OCI-LY3 (cell line): Measurements from ENCODE around the gene COLEC11.

ENCODE experiments used
- H2AFZ ChIP-seq: fragments of 200-600, 300-600 bp; shearing (Covaris generic); 2 replicates; pipeline ENCODE4 v1.6.0; 2014; ENCODE audit warnings: antibody characterized with exemption, low read depth, low read length
- H3K27ac ChIP-seq: fragments of 200-600, 300-600 bp; sonication (generic); 2 replicates; pipeline ENCODE4 v1.5.1; 2014; ENCODE audit warnings: mild to moderate bottlenecking, low read length, moderate library complexity, mixed read lengths
- H3K27me3 ChIP-seq: fragments of 200-600, 300-600 bp; sonication (generic); 2 replicates; pipeline ENCODE4 v1.6.1; 2014; ENCODE audit warnings: low read depth, low read length, mixed read lengths
- H3K36me3 ChIP-seq: fragments of 200-600, 300-600 bp; sonication (generic); replicated peaks from 2 replicates; pipeline ENCODE3; 2014; ENCODE audit warnings: low read depth, low read length, mixed read lengths
- H3K4me1 ChIP-seq: fragments of 300-600, 200-600 bp; sonication (generic); 2 replicates; pipeline ENCODE4 v1.6.1; 2014; ENCODE audit warnings: low read length, mixed read lengths
- H3K4me2 ChIP-seq: fragments of 200-600, 300-600 bp; sonication (generic); 2 replicates; pipeline ENCODE4 v1.6.1; 2014; ENCODE audit warnings: low read length, mixed read lengths
- H3K4me3 ChIP-seq: fragments of 300-600, 200-600 bp; sonication (generic); 2 replicates; pipeline ENCODE4 v1.5.1; 2014; ENCODE audit warnings: antibody characterized with exemption, mild to moderate bottlenecking, low read length, moderate library complexity
- H3K79me2 ChIP-seq: fragments of 300-600, 200-600 bp; shearing (Covaris generic); 2 replicates; pipeline ENCODE4 v1.6.1; 2014; ENCODE audit warnings: mild to moderate bottlenecking, low read length, mixed read lengths
- H3K9ac ChIP-seq: fragments of 300-600, 200-600 bp; shearing (Covaris generic); 2 replicates; pipeline ENCODE4 v1.6.0; 2014; ENCODE audit warnings: mild to moderate bottlenecking, low read length, moderate library complexity
- H3K9me3 ChIP-seq: fragments of 200-600, 300-600 bp; shearing (Covaris generic); 2 replicates; pipeline ENCODE4 v1.6.1; 2014; ENCODE audit warnings: low read length, mixed read lengths; ENCODE audit not compliant: insufficient read depth
- H4K20me1 ChIP-seq: fragments of 200-600, 300-600 bp; sonication (generic); 2 replicates; pipeline ENCODE4 v1.6.1; 2016; ENCODE audit warnings: low read length, mixed read lengths; ENCODE audit not compliant: insufficient read depth
- EZH2phosphoT487 ChIP-seq: fragments of 200-600 bp; shearing (Covaris generic); IDR thresholded peaks from 2 replicates; pipeline ENCODE4 v1.6.1; 2018; ENCODE audit warnings: antibody characterized with exemption, mixed run types, low read depth
- TF ChIP-seq, protein P1 (sequence below): fragments of 200-600, 300-600 bp; sonication (generic); IDR thresholded peaks from 2 replicates; pipeline ENCODE4 v1.5.1; 2014; ENCODE audit warnings: antibody characterized with exemption, low read length, low read depth

The COLEC11 gene

DNA sequence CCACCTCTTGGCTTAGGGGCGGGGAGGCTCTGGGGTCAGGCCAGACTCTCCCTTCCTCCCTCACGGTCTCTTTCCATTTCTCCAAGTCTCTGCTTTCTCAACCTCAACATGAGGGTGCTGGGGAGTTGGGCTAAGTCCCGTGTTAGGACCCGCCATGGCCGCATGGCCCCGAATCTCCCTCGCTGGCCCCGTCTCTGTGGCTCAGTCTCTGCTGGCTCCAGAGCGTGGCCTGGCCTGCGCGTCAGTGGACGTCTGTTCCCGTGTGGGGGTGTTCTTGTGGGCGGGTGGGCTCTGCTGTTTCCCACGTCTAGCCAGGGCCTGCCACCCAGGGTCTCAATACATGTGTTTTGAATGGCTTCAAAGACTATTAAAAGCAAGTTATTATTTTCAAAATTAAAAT, 75.5 kb downstream of the COLEC11 start:
- no peaks in the 10 kb centered on the region for H3K9me3 ChIP-seq
- H3K27ac ChIP-seq: no peak overlapping the region
- no peaks in the 10 kb centered on the region for H3K27me3 ChIP-seq
- H2AFZ ChIP-seq: no peak overlapping the region
- H3K4me1 ChIP-seq: peaks cover 13% of the 10 kb centered on the region
- no peaks in the 10 kb centered on the region for H3K36me3 ChIP-seq
- H4K20me1 ChIP-seq: no peaks in the 10 kb centered on the region
- TF ChIP-seq, protein P1, sequence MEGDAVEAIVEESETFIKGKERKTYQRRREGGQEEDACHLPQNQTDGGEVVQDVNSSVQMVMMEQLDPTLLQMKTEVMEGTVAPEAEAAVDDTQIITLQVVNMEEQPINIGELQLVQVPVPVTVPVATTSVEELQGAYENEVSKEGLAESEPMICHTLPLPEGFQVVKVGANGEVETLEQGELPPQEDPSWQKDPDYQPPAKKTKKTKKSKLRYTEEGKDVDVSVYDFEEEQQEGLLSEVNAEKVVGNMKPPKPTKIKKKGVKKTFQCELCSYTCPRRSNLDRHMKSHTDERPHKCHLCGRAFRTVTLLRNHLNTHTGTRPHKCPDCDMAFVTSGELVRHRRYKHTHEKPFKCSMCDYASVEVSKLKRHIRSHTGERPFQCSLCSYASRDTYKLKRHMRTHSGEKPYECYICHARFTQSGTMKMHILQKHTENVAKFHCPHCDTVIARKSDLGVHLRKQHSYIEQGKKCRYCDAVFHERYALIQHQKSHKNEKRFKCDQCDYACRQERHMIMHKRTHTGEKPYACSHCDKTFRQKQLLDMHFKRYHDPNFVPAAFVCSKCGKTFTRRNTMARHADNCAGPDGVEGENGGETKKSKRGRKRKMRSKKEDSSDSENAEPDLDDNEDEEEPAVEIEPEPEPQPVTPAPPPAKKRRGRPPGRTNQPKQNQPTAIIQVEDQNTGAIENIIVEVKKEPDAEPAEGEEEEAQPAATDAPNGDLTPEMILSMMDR: no peak
- no peak for TF ChIP-seq EZH2phosphoT487
- no peak overlapping the region for H3K4me2 ChIP-seq
- no peaks in the 10 kb centered on the region for H3K79me2 ChIP-seq
- H3K9ac ChIP-seq: no peak overlapping the region
- no peak overlapping the region for H3K4me3 ChIP-seq

DNA sequence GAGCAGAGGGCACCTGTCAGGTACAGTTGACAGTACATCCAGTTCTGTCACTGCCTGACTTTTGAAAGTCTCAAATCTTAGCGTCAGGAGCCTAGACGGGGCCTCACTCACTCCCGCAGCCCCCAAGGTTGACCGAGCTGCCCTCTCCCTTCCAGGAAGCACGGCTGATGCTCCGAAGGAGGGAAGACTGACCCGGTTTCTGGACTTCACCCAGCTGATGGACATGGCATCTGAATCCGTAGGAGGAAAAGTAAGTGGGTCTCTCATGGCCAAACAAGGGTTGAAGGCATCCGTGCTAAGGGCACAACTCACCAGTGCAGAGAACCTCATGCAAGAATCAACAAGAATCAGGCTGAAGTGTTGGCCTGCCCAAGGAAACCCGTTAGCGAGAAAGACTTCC, 76.0 kb downstream of the COLEC11 start:
- H3K4me2 ChIP-seq: no peak overlapping the region
- H3K9me3 ChIP-seq: no peaks in the 10 kb centered on the region
- H2AFZ ChIP-seq: no peak overlapping the region
- H3K4me3 ChIP-seq: no peak overlapping the region
- H4K20me1 ChIP-seq: no peaks in the 10 kb centered on the region
- H3K79me2 ChIP-seq: no peaks in the 10 kb centered on the region
- H3K27me3 ChIP-seq: no peaks in the 10 kb centered on the region
- no peak overlapping the region for H3K9ac ChIP-seq
- no peak overlapping the region for H3K27ac ChIP-seq
- TF ChIP-seq, protein P1: no peak
- no peak for TF ChIP-seq EZH2phosphoT487
- H3K36me3 ChIP-seq: no peaks in the 10 kb centered on the region
- peaks cover 13% of the 10 kb centered on the region for H3K4me1 ChIP-seq

DNA sequence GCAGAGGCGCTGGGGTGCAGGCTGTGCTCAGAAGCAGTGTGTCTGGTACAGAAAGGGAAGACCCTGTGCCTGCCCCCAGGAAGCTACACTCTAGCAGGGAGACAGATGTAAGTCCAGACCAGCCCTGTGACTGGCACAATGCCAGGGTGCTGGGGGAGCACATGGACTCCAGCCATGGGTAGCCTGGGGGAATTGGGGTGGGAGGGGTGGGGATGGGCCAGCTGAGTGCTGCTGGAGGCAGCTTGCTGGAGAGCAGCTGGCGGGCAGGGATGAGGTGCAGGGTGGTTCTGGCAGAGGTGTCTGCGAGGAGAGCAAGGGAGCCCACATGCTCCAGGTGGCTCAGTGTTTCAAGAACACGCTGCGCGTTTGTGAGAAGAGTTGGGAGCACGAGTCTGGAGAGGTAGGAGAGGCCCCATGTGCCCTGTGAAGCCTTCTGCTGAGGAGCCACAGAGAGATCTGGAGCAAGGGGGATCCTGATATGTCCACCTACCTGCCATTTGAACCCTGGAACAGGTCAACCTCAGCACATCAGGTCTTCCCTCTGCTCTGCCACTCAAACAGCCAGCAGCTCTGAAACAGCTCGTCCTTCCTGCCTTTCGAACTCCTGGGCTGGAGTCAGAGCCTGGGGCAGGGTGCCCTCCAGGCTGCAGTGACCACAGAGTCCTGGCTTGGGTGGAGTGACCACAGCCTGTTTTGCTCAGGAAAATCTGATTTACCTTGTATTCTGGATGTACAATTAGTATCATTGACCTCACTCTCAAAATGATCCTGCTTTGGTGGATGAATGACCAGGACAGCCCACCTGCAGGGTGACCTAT, 78.2 kb downstream of the COLEC11 start:
- Histone ChIP-seq H3K4me1 (peaks cover under 1% of the 10 kb centered on the region; the same call in 1 of the 2 replicates), H3K9ac (no peak overlapping the region), H3K4me2 (no peak overlapping the region), H3K27ac (no peak overlapping the region), H2AFZ (no peak overlapping the region), H3K27me3 (no peaks in the 10 kb centered on the region), H4K20me1 (no peaks in the 10 kb centered on the region), H3K79me2 (no peaks in the 10 kb centered on the region), H3K4me3 (no peak overlapping the region), H3K36me3 (no peaks in the 10 kb centered on the region), H3K9me3 (no peaks in the 10 kb centered on the region)
- TF ChIP-seq EZH2phosphoT487: no peak
- TF ChIP-seq, protein P1: no peak

DNA sequence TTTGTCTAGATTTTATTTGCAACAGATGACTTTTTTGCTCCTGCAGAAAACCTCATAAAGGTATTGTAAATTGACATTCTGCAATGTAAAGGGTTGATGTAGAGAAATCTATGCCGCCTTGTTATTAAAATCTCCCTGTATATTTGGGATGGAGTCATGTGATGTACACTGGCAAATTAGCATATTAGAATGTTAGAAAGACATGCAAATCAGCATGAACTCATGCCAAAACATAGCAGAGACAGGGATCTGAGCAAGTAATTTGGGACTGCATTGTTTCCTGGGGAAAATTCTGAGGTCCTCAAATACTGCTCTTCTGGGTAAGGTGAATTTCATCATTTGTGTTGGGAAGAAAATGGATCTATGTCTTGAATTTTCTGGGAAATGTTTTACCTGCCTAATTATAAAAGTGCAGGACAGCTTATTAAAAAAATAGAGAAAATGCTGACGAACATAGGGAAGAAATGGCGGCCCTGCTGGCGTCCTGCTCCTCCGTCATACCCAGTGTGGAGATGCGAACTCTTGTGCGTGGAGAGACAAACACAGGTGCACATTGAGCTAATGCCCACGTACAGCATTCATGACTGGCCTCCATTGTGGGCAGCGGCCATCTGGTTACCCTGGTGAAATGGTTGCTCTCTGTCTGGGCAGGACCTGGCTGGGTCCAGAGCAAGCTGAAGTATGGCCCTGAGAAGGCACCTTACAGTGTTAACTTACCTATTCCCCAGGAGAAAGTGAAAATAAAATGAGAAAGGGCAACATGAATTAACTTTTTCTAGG, 79.3 kb downstream of the COLEC11 start:
- Histone ChIP-seq H4K20me1 (no peaks in the 10 kb centered on the region), H3K36me3 (no peaks in the 10 kb centered on the region), H3K27me3 (no peaks in the 10 kb centered on the region), H3K4me1 (no peaks in the 10 kb centered on the region), H3K27ac (no peak overlapping the region), H2AFZ (no peak overlapping the region), H3K4me2 (no peak overlapping the region), H3K9ac (no peak overlapping the region), H3K79me2 (no peaks in the 10 kb centered on the region), H3K9me3 (no peaks in the 10 kb centered on the region), H3K4me3 (no peak overlapping the region)
- TF ChIP-seq, protein P1: no peak
- TF ChIP-seq EZH2phosphoT487: no peak
